Activated CD4-positive, alpha-beta T cell treated with anti-CD3 and anti-CD28 coated beads, Interleukin-2, amount 50 U/mL, for 48 hours (primary cell): Measurements from ENCODE around the gene PACRG.

Experiments used
- DNase-seq, 2 experiments: peaks; one replicate each; pipeline ENCODE4 v3.0.0-alpha.2; 2020

PACRG gene

GRCh38 chr6:163098827-163099479 is 371.2 kb downstream of the PACRG start:
- DNase-seq: no peak

DNA sequence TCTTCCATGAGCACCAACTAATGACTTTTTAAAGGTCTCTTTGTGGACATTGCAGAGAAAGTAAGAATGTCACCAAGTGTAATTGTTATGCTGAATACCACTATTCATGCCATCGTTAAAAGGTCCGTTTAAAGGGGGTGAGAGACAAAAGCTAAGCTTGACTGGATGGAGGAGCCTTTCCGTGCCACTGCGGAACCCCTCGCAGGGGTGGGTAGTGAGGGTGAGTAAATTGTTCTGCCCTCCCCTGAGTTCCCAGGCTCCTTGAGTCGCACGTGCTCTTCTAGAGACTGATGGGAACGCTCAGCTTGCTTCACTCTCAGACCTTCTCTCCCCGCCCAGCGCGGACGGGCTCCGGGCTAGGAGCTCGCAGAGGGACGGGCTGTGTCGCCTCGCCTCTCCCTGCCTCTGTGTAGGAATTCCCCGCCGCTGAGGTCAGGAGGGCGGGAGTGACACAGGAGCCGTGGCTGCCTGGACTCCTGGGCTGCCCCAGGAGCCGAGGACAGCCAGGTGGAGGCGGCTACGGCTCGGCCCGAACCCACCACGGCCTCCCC is 371.9 kb downstream of the PACRG start:
- DNase-seq: no peak

GRCh38 chr6:163100259-163100658 is 372.5 kb downstream of the PACRG start:
- DNase-seq: no peak

- no peak for DNase-seq
Observed at GRCh38 chr6:163113358-163113962, 385.7 kb downstream of the PACRG start.

GRCh38 chr6:163118941-163119340 is 391.2 kb downstream of the PACRG start:
- DNase-seq: no peak

GRCh38 chr6:163120223-163120622 is 392.4 kb downstream of the PACRG start:
- DNase-seq: no peak

GRCh38 chr6:163121270-163121669 is 393.5 kb downstream of the PACRG start:
- DNase-seq: no peak

GRCh38 chr6:163122365-163122764 is 394.6 kb downstream of the PACRG start:
- DNase-seq: no peak

GRCh38 chr6:163123098-163123497 is 395.3 kb downstream of the PACRG start:
- DNase-seq: no peak

GRCh38 chr6:163126741-163127140 is 399.0 kb downstream of the PACRG start:
- DNase-seq: no peak

DNA sequence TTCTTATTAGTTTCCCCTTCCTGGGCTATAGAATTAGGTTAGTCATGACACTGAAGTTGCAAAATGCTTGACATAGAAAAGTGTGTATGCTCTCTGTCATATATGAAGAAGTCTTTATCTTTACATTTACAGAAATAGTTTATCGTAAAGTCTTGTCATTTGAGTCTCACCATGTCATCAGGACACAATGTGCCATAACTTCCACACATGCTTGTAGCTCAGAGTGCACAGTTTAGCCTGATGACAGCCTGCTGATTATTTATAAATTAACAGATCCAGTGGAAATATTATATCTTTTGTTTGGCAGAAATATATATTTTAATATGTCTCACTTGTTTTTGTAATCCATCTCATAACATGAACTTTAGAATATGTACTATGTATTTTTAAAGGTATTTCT is 399.8 kb downstream of the PACRG start:
- DNase-seq: no peak

- no peak for DNase-seq
Observed at GRCh38 chr6:163128324-163128723, 400.6 kb downstream of the PACRG start.

- no peak for DNase-seq
Observed at GRCh38 chr6:163132050-163132750, 404.4 kb downstream of the PACRG start.

- no peak for DNase-seq
Observed at GRCh38 chr6:163133017-163133416, 405.2 kb downstream of the PACRG start.

GRCh38 chr6:163133691-163134090 is 405.9 kb downstream of the PACRG start:
- DNase-seq: no peak

DNA sequence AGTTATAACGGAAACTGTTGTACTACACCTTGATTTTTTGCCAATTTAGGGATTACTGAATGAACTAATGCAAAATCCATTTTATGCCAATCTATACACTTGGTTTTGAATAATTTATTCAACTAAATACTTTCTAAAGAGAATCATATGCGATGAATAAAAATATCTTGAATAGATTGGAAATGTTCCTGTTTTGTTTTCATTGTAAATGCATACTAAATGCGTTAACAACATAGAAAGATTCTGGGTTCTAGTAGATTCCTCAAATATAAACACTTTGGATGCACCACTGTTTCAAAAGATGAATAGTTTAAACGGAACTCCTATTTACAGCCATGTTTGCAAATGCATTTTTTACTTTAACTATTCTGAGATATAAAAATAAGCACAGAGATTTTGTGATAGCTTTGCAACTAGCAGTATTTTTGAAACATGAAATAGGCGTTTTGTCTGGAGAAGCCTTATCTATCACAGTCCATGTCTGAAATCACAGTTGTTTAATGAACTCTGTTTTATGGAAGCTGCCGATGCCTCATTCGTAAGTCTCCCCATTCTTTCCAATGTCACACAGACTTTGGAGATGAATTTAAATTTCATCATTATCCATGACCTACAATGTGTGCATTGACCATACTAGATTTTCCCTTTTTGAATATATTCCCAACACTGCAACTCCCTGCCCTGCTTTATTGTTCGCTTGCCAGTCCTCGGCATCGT is 409.1 kb downstream of the PACRG start:
- DNase-seq: no peak

DNA sequence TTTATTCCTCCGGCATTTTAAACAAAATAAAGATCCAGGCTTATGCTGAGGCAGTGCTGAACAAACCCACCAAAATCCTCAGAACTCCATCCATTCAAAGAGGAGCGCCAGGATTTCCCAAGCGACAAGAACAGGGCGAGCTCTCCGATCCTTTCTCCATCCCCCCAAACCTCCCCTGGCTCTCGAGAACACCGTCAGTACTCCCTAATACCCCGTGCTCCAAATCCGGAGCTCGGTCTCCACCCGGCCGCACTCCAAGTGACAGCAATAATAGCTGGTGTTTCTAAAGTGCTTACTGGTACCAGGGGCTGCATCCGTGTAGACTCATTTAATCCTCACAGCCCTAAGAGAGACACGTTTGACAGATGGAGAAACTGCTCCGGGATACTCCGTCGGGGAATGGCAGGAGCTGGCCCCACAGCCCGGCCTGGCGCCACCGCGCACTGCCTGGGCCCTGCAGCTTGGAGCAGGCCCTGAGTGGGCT is 409.7 kb downstream of the PACRG start:
- no peak for DNase-seq

- no peak for DNase-seq
Observed at GRCh38 chr6:163146036-163146435, 418.3 kb downstream of the PACRG start.

DNA sequence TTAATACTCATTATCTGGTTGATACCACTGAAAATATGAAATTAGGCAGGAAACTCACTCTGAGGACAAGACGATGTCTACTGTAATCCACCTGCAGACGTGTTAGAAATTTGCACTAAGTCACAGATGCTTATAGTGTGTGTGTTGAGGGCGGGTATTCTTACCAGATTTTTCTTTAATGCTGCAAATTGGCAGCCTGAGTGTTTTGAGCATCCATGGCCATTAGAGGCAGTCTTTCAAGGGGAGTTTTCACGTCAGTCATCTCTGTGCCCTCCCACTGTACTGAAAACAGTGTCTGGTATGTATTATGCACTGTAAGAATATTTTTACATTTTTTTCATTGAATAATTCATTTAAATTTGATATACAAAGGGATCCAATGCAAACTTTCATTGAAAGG is 420.2 kb downstream of the PACRG start:
- DNase-seq: no peak

DNA sequence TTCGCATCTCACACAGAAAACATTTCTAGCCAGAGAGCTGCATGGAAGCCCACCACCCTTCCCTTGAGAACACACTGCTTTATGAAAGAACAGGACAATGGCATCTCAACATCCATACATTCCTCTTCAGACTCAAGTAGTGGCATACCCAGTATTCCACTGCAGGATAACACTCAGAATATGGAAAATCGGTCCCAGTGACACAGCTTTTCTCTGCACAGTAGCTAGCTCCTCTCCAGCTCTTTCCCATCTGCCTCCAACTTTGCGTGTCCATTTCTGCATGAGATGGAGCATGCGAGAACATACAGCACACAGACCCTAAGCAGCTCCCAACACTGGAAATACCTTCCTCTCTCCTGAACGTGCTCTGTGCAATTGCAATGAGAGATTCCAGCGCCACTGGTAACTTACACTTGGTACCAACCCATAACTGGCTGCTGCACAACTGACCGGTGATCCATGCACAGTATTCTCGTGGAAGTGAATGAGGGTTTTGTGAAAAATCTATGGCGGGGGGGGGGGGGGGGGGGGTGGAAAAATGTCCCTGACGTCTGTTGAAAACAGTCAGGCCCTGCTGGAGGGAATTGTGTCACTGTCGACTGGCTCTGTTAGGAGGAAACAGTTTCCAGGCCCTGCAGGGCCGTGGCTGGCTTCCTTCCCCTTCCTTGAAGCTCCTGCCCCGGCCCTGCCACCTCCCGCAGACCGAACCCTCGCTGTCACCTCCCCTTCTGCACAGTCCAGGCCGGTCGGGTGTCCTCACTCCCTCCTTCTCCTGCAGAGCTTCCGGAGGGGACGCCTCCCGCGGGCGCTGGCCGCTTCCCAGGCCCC is 420.9 kb downstream of the PACRG start:
- no peak for DNase-seq

DNA sequence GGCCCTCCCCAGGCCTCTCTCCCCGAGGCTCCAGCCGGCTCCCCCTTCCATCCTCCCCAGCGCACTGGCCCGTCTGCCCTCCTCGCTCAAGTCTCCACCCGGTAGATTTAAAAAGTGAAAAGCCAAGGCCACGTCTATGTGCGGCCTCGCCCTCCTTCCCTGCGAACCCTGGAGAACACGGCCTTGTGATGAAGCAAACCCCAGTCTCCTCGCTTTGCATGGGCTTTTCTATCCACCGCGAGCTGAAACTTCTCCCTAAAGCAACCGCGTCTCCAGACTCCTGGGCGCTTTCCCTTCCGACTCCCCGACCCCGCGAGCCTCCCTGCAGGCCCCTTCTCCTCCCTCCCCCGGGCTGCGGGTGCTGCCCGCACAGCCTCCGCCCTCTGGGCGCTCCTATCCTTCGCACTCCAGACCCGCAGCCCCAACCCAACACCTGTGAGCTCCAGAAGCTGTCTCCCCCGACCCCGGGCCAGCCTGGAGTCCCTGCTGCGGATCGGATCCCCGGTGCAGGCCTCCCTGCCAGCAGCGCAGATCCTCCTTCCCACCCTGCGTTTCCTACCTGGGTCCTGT is 421.6 kb downstream of the PACRG start:
- no peak for DNase-seq

GRCh38 chr6:163151212-163151611 is 423.4 kb downstream of the PACRG start:
- no peak for DNase-seq
